HL-60 (cell line): ENCODE results near the gene GRIA1.

Source experiments
- DNase-seq, 2 experiments: peaks; one replicate each; pipeline ENCODE4 v3.0.0-alpha.2; 2010 to 2020; ENCODE audit warnings: low read depth in 1 of 2, low spot score in 1 of 2
- H3K27ac ChIP-seq: fragments of 250-450 bp; sonication (Bioruptor Pico); replicated peaks from 2 replicates; pipeline ENCODE4 v1.5.1; 2020; ENCODE audit warnings: mild to moderate bottlenecking, moderate library complexity
- H3K27me3 ChIP-seq: fragments of 250-450 bp; sonication (Bioruptor Pico); 2 replicates; pipeline ENCODE4 v1.5.1; 2021; ENCODE audit warnings: mild to moderate bottlenecking, moderate library complexity; ENCODE audit not compliant: insufficient read depth, poor library complexity, severe bottlenecking
- H3K4me3 ChIP-seq: replicated peaks from 2 replicates; pipeline ENCODE4 v1.5.1; 2011; ENCODE audit warnings: mild to moderate bottlenecking, control low read depth, low read length; ENCODE audit not compliant: insufficient read depth
- CTCF ChIP-seq: IDR thresholded peaks from one replicate; pipeline ENCODE4 v1.5.1; 2011; ENCODE audit warnings: low read length, control low read depth, inconsistent platforms; ENCODE audit not compliant: insufficient read depth
- GABPA ChIP-seq: IDR thresholded peaks from 2 replicates; pipeline ENCODE4 v1.6.1; 2012; ENCODE audit warnings: low read depth
- POLR2AphosphoS5 ChIP-seq: IDR thresholded peaks from 2 replicates; pipeline ENCODE4 v1.6.1; 2012; ENCODE audit warnings: low read depth
- REST ChIP-seq: IDR thresholded peaks from 2 replicates; pipeline ENCODE4 v1.6.1; 2012; ENCODE audit warnings: low read depth; ENCODE audit not compliant: insufficient replicate concordance
- SPI1 ChIP-seq: IDR thresholded peaks from 2 replicates; pipeline ENCODE4 v1.6.1; 2012; ENCODE audit warnings: low read depth, mild to moderate bottlenecking, borderline replicate concordance

GRIA1 gene

GRCh38 chr5:153770066-153770465 lies 279.6 kb downstream of the GRIA1 start:
- TF ChIP-seq SPI1 (no peak), CTCF (no peak), GABPA (no peak), POLR2AphosphoS5 (no peak), REST (no peak)
- Histone ChIP-seq H3K27ac (no peak overlapping the region), H3K4me3 (no peak overlapping the region), H3K27me3 (no peaks in the 10 kb centered on the region)
- DNase-seq = no peak

- no peak for DNase-seq
- Histone ChIP-seq H3K4me3 (no peak overlapping the region), H3K27me3 (peaks cover 2% of the 10 kb centered on the region), H3K27ac (no peak overlapping the region)
- no peak for TF ChIP-seq GABPA
- no peak for TF ChIP-seq REST
- no peak for TF ChIP-seq CTCF
Measured at GRCh38 chr5:153774686-153775085, 284.2 kb downstream of the GRIA1 start.

- no peak for DNase-seq
- TF ChIP-seq GABPA (no peak), POLR2AphosphoS5 (no peak), REST (no peak), SPI1 (no peak)
- H3K27me3 ChIP-seq = peaks cover 2% of the 10 kb centered on the region
- no peak overlapping the region for H3K4me3 ChIP-seq
- H3K27ac ChIP-seq = no peak overlapping the region
Measured at GRCh38 chr5:153775923-153776322, 285.5 kb downstream of the GRIA1 start.
